Panc1 (cell line): ENCODE results near the gene GNAS-AS1. TPM values are rescaled to one million over a fixed set of nuclear protein-coding genes. Genes with fewer than 3 reads are reported as not detected.

Experiments used
- ATAC-seq: fragments of 200-7000 bp; cut with Tn5 transposase; 2 replicates; pipeline ENCODE4 v1.9.1; 2020; ENCODE audit warnings: mild to moderate bottlenecking, moderate library complexity
- BruUV-seq: library from RNA; stranded (reverse); fragments of 400-500 nt; replicated peaks from 2 replicates; lab custom pipeline; 2021; lab: Mats Ljungman, UMichigan
- CTCF ChIA-PET: fragments of 300-600 bp; sonication (Branson Sonifier 250); formaldehyde crosslinking; loops from one replicate; lab custom pipeline; 2022; ENCODE audit warnings: antibody characterized with exemption; lab: Charles Lee
- POLR2A ChIA-PET: fragments of 300-600 bp; sonication (Branson Sonifier 250); formaldehyde crosslinking; loops from one replicate; lab custom pipeline; 2022; ENCODE audit warnings: antibody characterized with exemption; lab: Charles Lee
- DNase-seq: peaks from one replicate; pipeline ENCODE4 v3.0.0-alpha.2; 2010; ENCODE audit warnings: low read depth, low spot score
- H3K27ac ChIP-seq: 2 replicates; pipeline ENCODE4 v1.5.1; 2011; ENCODE audit warnings: mild to moderate bottlenecking, low read length, inconsistent platforms
- H3K27me3 ChIP-seq: fragments of 200-500 bp; sonication (Bioruptor generic); 2 replicates; pipeline ENCODE4 v1.6.0; 2014; ENCODE audit warnings: low read length, inconsistent platforms; ENCODE audit not compliant: control insufficient read depth, insufficient read depth
- H3K36me3 ChIP-seq: fragments of 200-500 bp; sonication (Bioruptor generic); 2 replicates; pipeline ENCODE4 v1.5.1; 2014; ENCODE audit warnings: inconsistent platforms, mild to moderate bottlenecking, low read length, moderate library complexity; ENCODE audit not compliant: control insufficient read depth, insufficient read depth
- H3K4me1 ChIP-seq: 2 replicates; pipeline ENCODE4 v1.5.1; 2011; ENCODE audit warnings: inconsistent platforms, mild to moderate bottlenecking, low read length, moderate library complexity; ENCODE audit not compliant: control insufficient read depth, insufficient read depth
- H3K4me3 ChIP-seq, 2 experiments: 2 replicates each; pipeline ENCODE4 v1.5.1; 2011 to 2012; ENCODE audit warnings: low read depth in 2 of 2, low read length in 2 of 2, mild to moderate bottlenecking in 2 of 2, inconsistent platforms in 1 of 2, moderate library complexity in 1 of 2
- H3K9me3 ChIP-seq: fragments of 200-500 bp; sonication (Bioruptor generic); 2 replicates; pipeline ENCODE4 v1.5.1; 2014; ENCODE audit warnings: low read depth, mild to moderate bottlenecking, inconsistent platforms, low read length, moderate library complexity; ENCODE audit not compliant: control insufficient read depth, insufficient read depth
- CTCF ChIP-seq: fragments of 450-650 bp; IDR thresholded peaks from 2 replicates; pipeline ENCODE4 v1.5.1; 2017; ENCODE audit warnings: mild to moderate bottlenecking
- POLR2AphosphoS5 ChIP-seq: IDR thresholded peaks from 2 replicates; pipeline ENCODE4 v1.6.1; 2012; ENCODE audit warnings: mild to moderate bottlenecking, low read depth, low read length, moderate library complexity
- REST ChIP-seq, 2 experiments: IDR thresholded peaks; 2 replicates each; pipeline ENCODE4 v1.6.1; 2011 to 2012; ENCODE audit warnings: low read depth in 2 of 2, control low read depth in 1 of 2, low read length in 1 of 2, mild to moderate bottlenecking in 1 of 2, moderate library complexity in 1 of 2; ENCODE audit not compliant: insufficient read depth in 1 of 2
- SIN3A ChIP-seq: IDR thresholded peaks from 2 replicates; pipeline ENCODE4 v1.6.1; 2012; ENCODE audit warnings: low read depth, mild to moderate bottlenecking, low read length, moderate library complexity, borderline replicate concordance; ENCODE audit not compliant: insufficient read depth
- TCF7L2 ChIP-seq: IDR thresholded peaks from 2 replicates; pipeline ENCODE4 v1.6.1; 2011; ENCODE audit warnings: mild to moderate bottlenecking, low read depth, low read length, inconsistent platforms
- in situ Hi-C: cut with HindIII; loops from 2 replicates; pipeline ENCODE4 v1.10.0; 2016; ENCODE audit warnings: low sequenced_read_pairs, low pct_unique_long_range_greater_than_20kb
- intact Hi-C: fragments of 100-400 bp; cut with micrococcal nuclease; formaldehyde crosslinking; loops from one replicate; pipeline ENCODE4 v1.10.0; 2022; ENCODE audit not compliant: unreplicated experiment
- total RNA-seq: library from RNA; stranded (reverse); gene quantifications from one replicate; pipeline ENCODE4 v1.2.1, GENCODE V29; 2021; ENCODE audit not compliant: unreplicated experiment

The GNAS-AS1 gene
- total RNA-seq, 1 experiment from 2014 or later: not detected

DNA sequence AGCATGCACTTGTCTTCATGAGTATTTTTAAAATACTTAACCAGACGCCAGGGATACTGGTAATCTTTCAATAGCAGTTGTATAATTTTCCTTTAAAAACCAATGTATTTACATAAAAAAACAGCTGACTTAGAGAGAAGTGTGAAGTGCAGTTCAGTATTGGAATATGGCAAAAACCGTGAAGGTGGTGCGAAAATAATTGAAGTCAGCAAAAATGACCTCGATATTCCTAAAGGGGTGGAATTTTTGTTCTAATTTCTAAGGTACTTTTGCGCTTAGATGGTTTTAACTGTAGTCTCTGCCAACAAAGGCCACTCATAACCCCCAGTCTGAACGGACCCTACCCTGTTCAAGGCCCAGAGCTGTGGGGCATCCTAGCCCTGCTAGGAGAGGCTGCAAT is 25.3 kb downstream of the GNAS-AS1 start:
- CTCF ChIA-PET: no interaction called here
- Histone ChIP-seq H3K36me3 (no peaks in the 10 kb centered on the region), H3K27me3 (no peaks in the 10 kb centered on the region), H3K4me3 (no peak overlapping the region), H3K9me3 (no peaks in the 10 kb centered on the region), H3K27ac (no peak overlapping the region), H3K4me1 (no peaks in the 10 kb centered on the region)
- no peak for DNase-seq
- in situ Hi-C loops: no loop called here
- POLR2A ChIA-PET: no interaction called here
- TF ChIP-seq SIN3A (no peak), TCF7L2 (no peak), REST (IDR thresholded peaks at IDR 0.05; ENCODE audit: insufficient read depth in 1 of 2, low read depth in 2 of 2, low read length in 1 of 2) (no peak), POLR2AphosphoS5 (no peak), CTCF (no peak)
- intact Hi-C loops: no loop called here
- BruUV-seq: no TSS peak
- ATAC-seq: no peak

DNA sequence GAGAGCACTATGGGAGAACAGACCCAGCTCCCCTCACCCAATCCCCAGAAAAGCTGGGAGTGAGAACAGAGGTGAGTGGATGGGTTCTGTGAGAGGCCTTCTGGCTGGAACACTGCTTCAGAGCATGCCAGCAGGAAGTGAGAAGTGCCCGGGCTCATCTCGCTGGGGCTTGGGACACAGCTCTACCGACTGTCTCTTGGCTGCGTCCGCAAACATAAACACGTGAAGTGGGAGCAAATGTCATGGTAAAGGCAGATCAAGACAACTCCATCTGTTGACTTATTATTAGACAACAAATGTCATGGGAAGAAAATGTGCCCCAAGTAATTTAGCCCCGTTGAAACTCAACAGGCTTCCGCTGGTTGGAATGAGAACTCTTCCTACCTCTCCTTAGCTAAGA is 25.9 kb downstream of the GNAS-AS1 start:
- Histone ChIP-seq H3K4me1 (no peaks in the 10 kb centered on the region), H3K36me3 (no peaks in the 10 kb centered on the region), H3K27me3 (no peaks in the 10 kb centered on the region), H3K27ac (no peak overlapping the region), H3K4me3 (no peak overlapping the region), H3K9me3 (no peaks in the 10 kb centered on the region)
- DNase-seq (no peak), ATAC-seq (no peak)
- TF ChIP-seq CTCF: no peak
- TF ChIP-seq SIN3A: no peak
- TF ChIP-seq POLR2AphosphoS5: no peak
- TF ChIP-seq REST (IDR thresholded peaks at IDR 0.05; ENCODE audit: insufficient read depth in 1 of 2, low read depth in 2 of 2, low read length in 1 of 2): no peak
- TF ChIP-seq TCF7L2: no peak
- BruUV-seq: no TSS peak
- in situ Hi-C loops: no loop called here
- ChIA-PET POLR2A (no interaction called here), CTCF (interaction anchor here (0.6 kb wide), 1 partner anchor 121 kb away, joined by 5 read pairs; no protein-coding TSS in a partner anchor)
- intact Hi-C loops: no loop called here
